22Rv1 (cell line): ENCODE results near the gene FILIP1.

ENCODE experiments used
- ZFX ChIP-seq: fragments of 450-650 bp; IDR thresholded peaks from 2 replicates; pipeline ENCODE4 v1.6.1; 2017; ENCODE audit warnings: antibody characterized with exemption, borderline replicate concordance
- TF ChIP-seq, protein P1 (sequence below): fragments of 450-650 bp; IDR thresholded peaks from 2 replicates; pipeline ENCODE4 v1.5.1; 2017; ENCODE audit warnings: mild to moderate bottlenecking

DNA sequence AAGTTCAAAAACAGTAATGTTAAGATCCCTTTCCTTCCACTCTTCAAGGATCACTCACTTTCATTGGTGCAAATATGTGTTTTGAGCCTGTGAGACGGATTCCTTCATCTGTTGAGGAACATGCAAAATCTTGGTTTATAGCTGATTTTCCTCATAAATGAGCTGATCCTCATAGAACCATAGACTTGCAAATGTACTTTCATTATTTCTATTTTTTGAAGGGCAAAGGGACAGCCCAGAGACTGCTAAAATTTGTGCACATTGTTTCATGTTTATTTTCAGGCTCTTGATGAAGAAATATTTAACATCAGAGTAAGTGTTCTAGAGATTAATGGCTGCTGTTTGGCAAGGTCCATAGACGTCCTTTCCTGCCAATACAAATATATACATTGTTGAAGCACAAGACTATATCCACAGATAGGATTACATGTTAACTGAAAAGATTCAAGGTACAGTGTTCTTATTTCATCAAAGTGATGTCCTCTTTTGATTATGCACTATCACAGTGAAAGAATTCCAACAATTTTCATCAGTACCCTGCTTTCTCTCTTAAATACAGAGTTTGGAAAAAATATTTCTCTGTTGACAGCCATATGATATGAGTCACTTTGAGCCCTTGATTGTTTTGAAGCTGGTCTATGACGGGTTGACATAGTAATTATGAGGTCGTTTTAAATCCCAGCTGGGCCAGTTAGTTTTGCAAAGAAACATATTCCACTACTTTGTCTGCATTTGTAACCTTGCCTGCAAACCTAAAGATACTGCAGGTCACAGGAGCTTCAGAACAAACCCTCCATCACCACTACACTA, 95.7 kb downstream of the FILIP1 start:
- TF ChIP-seq, protein P1, sequence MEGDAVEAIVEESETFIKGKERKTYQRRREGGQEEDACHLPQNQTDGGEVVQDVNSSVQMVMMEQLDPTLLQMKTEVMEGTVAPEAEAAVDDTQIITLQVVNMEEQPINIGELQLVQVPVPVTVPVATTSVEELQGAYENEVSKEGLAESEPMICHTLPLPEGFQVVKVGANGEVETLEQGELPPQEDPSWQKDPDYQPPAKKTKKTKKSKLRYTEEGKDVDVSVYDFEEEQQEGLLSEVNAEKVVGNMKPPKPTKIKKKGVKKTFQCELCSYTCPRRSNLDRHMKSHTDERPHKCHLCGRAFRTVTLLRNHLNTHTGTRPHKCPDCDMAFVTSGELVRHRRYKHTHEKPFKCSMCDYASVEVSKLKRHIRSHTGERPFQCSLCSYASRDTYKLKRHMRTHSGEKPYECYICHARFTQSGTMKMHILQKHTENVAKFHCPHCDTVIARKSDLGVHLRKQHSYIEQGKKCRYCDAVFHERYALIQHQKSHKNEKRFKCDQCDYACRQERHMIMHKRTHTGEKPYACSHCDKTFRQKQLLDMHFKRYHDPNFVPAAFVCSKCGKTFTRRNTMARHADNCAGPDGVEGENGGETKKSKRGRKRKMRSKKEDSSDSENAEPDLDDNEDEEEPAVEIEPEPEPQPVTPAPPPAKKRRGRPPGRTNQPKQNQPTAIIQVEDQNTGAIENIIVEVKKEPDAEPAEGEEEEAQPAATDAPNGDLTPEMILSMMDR = no peak
- TF ChIP-seq ZFX = no peak
